ENCODE results near the gene TRA2B.

The TRA2B gene

DNA sequence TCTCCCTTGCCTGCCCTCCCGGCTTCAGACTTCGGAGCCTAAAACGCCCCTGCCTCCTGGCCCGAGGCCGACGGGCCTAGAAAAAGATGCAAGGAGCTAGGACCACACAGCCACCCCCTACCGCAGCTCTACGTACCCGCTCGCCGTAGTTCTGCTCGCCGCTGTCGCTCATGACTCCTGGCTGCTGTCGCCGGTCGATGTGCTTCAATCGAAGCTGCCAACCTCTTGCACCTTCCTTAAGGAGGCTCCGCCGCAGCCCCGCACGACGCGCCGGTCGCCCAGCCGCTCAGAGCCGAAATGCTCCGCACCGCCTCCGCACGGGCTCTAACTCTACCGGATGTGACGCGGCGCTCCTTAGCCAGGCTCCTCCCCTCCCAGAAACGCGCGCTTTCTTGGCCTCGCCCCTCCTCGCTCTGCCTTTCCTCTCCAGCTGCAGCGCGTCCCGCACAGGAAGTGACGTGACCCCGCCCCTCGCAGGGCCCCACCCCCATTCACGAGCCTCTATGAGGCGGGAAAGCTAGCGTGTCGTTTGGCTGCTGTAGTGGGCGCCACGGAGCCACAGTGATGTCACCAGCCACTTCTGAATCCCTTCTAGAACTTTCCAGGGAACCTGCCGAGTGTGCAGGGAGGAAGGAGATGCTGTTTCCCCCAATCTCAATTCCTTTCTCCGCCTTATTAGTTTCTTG, at the start of gene TRA2B:
TSS of gene TRA2B (minus strand) at position 326 of the 686 bp plus-strand sequence. CDS start at position 172, 154 bp downstream.
- DNase-seq, result peak; percentile 97 to 99

DNA sequence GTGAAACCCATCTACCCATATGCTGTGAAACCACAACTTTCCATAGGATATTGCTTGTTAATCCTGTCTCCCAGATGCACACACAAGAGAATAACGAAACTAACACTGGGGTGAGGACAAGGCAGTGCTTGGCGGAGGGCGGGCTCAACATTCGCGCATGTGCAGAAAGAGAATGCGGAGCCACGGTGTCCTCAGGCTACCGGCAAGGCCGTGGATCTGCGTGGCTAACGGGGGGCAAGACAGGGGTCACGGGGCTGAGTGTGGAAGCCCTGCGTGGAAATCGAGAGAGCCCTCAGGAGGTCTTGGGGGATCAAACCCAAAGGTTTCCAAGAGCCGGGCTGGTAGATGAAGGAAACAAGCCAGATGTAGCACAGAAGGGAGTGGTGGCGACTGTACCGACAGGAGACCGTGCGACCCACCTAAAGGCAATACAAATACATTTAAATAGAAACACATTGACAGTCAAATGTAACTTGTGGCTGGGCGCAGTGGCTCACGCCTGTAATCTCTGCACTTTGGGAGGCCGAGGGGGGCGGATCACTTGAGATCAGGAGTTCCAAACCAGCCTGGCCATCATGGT, 48.5 kb upstream of the TRA2B start:
- DNase-seq, result no peak

- no peak for DNase-seq
Measured at GRCh38 chr3:185984203-185984602, 46.4 kb upstream of the TRA2B start.

DNA sequence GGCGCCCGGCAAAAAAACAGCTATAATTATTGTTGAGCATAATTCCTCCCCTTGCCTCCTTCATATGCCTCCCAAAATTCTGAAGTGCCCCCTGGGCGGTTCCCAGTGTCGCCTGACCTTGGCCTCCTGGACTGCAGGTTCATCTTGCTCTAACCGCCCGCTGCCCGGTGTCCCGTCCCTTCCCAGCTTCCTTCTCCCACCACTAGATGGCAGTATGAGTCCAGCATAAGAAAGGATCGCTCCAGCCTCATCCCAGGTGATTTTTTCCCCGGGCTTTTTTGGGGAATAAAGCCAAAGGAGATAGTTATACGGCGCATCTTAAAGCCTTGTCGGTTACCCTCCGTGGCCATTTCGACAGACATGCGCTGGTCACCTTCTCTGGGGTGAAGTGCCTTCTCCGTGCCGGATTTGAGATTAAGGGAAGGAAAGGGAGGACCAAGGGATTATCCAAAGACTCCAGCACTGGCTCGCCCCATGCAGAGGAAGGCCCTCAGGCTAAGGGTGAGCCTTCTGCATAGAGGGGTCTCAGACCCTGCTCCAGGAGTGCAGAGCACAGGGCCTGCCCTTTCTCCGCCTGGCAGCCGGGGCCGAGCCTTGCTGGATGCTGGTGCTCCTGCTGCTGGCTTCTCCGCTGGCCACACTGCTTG, 45.8 kb upstream of the TRA2B start:
- peak; percentile 30 to 86 for DNase-seq

DNA sequence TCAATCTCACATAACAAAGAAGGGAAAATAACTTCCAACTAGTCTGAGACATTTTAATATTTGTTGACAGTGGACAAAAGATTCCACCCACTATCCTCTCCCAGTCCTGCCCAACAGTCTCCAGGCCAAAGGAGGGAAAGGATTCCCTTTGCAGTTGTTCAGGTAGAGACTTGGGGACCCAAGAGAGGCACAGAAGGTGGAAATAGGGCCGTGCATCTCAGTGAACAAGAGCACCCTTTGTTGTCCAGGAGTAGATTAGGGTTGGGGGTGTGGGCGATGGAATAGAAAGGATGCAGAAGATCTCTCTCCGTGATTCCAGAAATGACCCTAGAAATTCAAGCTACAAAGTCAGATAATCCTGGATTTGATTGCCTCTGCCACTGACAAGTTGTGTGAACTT, 44.8 kb upstream of the TRA2B start:
- DNase-seq, result no peak

DNA sequence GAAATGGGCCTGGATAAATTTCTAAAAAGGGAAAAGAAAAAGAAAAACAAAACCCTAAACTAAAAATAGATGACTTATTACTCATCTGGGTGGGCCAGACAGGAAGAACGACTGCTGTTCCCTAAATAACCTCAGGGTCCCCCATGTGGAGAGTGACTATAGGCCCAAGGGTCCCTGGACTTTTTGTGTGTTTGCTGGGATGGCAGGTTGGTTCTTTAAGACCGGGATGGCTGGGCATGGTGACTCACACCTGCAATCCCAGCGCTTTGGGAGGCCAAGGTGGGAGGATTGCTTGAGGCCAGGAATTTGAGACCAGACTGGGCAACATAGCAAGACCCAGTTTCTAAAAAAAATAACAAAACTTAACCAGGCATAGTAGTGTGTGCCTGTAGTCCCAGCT, 43.8 kb upstream of the TRA2B start:
- no peak for DNase-seq

- DNase-seq, result no peak
Measured at GRCh38 chr3:185979721-185980121, 41.9 kb upstream of the TRA2B start.

DNA sequence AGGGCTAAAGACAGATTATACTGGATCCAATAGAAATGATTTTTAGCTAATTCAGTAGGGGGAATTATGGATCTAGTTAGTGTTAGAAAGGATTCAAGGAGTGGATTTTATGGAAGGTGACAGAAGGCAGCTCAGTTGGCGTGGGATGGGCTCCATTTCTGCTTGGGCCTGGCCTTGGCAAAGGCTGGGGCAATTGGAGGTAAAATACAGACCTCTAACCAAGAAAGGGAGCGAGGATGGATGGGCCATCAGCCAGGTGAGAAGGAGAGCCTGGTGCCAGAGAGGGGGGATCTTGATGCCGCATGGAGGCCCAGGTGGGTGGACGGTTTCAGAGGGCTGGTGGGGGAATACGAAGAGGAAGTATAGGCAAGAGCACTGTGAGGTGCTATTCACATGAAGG, 40.7 kb upstream of the TRA2B start:
- no peak for DNase-seq

DNA sequence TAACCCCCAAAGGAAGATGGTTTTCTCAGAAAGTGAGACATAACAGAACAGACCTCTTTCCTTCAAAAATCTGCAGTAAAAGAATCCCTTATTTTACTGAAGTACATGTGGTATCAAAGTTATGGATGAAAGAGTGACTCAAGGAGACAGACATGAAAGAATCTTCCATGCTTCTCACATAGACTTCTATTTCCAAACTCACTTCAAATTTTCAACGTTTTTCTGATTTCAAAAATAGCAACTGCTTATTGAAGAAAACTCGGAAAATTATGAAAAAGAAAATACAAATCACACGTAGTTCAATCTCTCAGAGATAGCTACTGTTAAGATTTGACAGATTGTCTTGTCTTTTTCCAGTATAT, 39.8 kb upstream of the TRA2B start:
- no peak for DNase-seq

- DNase-seq, result peak; percentile 64 to 84
Measured at GRCh38 chr3:185976977-185977678, 39.3 kb upstream of the TRA2B start.

DNA sequence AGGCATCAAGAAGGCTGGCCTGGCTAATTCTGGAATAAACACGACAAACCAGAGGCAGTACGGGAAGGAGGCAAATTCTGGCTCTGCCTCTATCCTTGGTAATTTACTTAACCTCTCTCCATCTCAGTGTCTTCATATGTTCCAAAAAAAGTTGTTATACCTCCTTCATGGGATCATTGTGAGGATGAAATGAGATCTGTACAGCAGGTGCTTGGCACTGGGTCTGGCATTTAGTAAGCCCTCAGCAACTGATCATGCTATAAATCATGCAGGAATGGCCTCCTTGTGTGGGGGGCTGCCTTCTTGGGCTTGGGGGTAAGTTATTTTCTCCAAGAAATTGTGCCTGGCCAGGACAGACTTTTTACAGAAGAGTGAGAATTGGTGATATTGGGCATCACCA, 38.3 kb upstream of the TRA2B start:
- DNase-seq, result no peak

- DNase-seq, result no peak
Measured at GRCh38 chr3:185971579-185971978, 33.8 kb upstream of the TRA2B start.

DNA sequence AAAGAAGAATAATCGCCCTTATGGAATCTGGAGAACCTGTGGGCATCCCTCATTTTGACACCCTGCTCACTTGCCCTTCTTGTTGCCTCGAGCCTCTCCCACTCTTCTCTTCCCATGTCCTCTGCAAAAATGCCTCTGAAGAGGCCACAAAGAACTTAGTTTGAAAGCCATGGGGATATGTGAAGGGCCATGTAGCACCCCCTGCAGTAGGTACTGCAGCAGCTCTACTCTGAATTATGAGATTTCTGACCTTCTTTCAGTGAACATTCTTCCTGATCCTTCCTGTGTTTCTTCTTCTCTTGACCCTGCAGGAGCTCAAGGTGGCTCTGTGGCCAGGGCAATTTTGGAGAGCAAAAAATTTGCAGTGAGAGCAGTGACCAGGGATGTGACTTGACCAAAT, 30.4 kb upstream of the TRA2B start:
- DNase-seq, result no peak

DNA sequence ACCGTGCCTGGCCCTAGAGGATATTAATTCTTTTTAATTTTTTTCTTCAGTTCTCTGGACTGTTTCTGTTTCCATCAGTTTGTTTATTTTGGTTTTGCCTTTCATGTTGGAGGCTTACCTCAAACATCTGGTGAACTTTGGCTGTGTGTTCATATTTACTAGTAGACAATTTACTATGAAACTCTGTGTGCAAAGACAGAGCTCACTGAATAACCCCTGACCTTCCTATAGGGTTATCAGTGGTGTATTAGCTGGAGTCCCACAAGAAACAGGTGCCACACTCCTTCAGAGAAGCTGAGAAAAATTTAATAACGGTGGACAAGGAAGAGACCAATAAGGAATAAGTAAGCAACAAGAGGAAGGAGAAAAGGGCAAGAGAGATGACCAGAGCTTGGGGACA, 28.8 kb upstream of the TRA2B start:
- no peak for DNase-seq

- DNase-seq, result no peak
Measured at GRCh38 chr3:185965496-185965895, 27.7 kb upstream of the TRA2B start.

DNA sequence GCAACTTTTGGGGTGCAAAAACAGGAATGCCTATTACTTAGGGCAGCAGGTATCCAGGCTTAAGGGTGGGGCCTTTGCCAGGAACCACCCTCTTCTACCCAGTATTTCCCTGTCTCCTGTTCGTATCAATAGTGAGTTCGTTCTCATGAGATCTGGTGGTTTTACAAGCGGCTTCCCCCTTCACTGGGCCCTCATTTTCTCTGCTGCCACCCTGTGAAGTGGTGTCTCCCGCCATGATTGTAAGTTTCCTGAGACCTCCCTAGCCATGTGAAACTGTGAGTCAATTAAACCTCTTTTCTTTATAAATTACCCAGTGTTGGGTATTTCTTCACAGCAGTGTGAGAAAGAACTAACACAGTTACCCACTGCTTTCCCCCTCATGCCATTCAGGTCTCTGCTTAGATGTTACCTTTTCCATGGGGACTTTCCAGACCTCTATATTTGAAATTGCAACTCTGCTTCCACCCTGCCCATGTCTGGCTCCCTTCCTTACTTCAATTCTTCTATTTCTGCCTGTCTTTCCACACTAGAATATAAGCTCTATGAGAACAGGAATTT, 23.9 kb upstream of the TRA2B start:
- no peak for DNase-seq

DNA sequence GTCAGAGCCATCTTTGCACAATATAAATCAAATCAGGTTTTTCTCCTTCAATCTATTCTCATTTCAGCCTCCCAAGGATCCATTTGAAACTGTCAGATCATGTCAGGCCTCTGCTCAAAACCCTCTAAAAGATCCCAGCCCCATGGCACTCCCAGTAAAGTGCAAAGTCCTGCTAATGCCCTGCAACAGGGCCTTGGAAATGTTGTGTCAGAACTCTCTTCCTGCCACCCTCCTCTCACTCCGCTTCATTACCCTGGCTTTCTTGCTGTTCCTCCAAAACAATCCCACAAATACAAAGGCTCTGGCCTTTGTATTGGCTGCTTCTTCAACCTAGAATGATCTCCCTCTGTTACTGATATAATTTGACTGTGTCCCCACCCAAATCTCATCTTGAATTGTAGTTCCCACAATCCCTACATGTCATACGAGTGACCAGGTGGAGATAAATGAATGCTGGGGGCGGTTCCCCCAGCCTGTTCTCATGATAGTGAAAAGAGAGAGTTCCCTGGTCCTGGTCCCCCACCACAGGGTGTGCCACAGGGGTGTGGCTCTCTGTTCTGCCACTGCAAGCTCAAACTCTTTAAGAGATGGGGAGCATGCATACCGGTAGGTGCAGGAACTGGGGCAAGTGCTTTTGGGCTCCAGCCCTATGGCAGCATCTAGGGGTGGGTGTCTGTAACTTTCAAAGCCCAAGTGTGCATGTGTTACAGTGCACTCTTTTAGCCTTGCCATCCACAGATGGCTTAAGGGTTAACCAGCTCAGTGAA, 22.9 kb upstream of the TRA2B start:
- no peak for DNase-seq

- DNase-seq, result no peak
Measured at GRCh38 chr3:185959609-185960521, 22.1 kb upstream of the TRA2B start.

DNA sequence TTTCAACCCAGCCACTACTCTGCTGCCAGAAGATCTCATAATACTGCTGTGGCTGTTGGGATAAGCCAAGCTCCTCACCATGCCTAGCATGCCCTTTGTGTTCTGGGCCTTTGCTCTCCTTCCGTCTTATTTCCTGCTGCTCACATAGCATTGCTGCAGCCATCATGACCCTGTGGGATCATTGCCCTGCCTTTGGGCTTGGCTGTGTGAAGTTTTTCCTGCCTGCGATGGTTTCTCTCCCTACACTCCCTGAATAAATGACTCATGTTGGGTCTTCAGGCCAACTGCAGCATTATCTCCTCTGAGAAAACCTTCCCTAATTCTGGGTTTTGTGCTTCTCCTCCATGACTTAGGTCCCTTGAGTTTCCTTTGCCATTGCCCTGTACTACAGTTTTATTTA, 20.8 kb upstream of the TRA2B start:
- DNase-seq, result no peak

GRCh38 chr3:185956244-185956643, 18.4 kb upstream of the TRA2B start:
- no peak for DNase-seq

- no peak for DNase-seq
Measured at GRCh38 chr3:185954366-185954723, 16.5 kb upstream of the TRA2B start.

DNA sequence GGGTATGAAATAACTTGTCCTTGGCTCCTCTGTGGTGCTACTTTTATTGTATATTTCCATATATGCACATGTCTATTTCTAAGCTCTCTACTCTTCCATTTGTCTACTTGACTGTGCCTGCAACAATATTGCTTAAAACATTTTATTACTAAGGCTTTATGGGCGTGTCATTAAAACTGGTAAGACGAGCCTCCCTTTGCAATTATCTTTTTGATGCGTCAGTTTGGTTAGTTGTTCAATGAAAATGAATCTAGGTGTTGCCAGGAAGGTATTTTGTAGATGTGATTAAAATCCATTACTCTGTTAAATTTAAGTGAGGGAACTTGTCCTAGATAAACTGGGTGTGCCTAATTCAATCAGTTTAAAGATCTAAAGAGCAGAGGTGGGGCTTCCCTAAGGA, 12.9 kb upstream of the TRA2B start:
- no peak for DNase-seq
